WTC11 (cell line): ENCODE data around the gene TEAD1.

Experiments used
- ESRRA ChIP-seq: sonication (generic); formaldehyde crosslinking; IDR thresholded peaks from 2 replicates; pipeline ENCODE4 v1.8.1; 2022; ENCODE audit warnings: mild to moderate bottlenecking, missing genetic modification reagents, borderline replicate concordance
- JUN ChIP-seq: sonication (generic); formaldehyde crosslinking; IDR thresholded peaks from 2 replicates; pipeline ENCODE4 v1.8.0; 2023; ENCODE audit warnings: mild to moderate bottlenecking, missing genetic modification reagents
- TCF7 ChIP-seq: sonication (generic); formaldehyde crosslinking; IDR thresholded peaks from 2 replicates; pipeline ENCODE4 v1.8.0; 2022; ENCODE audit warnings: mild to moderate bottlenecking, low read depth, missing genetic modification reagents, moderate library complexity
- ZBTB21 ChIP-seq: sonication (generic); formaldehyde crosslinking; IDR thresholded peaks from 2 replicates; pipeline ENCODE4 v1.8.1; 2023; ENCODE audit warnings: mild to moderate bottlenecking, missing genetic modification reagents, borderline replicate concordance
- TF ChIP-seq, protein P1 (sequence below): fragments of 200-600 bp; IDR thresholded peaks from 2 replicates; pipeline ENCODE4 v1.8.0; 2022; ENCODE audit warnings: antibody characterized with exemption
- TF ChIP-seq, protein P2 (sequence below): sonication (generic); formaldehyde crosslinking; IDR thresholded peaks from 2 replicates; pipeline ENCODE4 v1.8.0; 2023; ENCODE audit warnings: mild to moderate bottlenecking, missing genetic modification reagents
- TF ChIP-seq, protein P3 (sequence below): sonication (generic); formaldehyde crosslinking; IDR thresholded peaks from 2 replicates; pipeline ENCODE4 v1.8.1; 2023; ENCODE audit warnings: mild to moderate bottlenecking, missing genetic modification reagents, moderate library complexity
- TF ChIP-seq, protein P4 (sequence below): sonication (generic); formaldehyde crosslinking; IDR thresholded peaks from 2 replicates; pipeline ENCODE4 v1.8.0; 2022; ENCODE audit warnings: mild to moderate bottlenecking, missing genetic modification reagents
- TF ChIP-seq, protein P5 (sequence below): sonication (generic); formaldehyde crosslinking; IDR thresholded peaks from 2 replicates; pipeline ENCODE4 v1.8.1; 2023; ENCODE audit warnings: mild to moderate bottlenecking, missing genetic modification reagents, moderate library complexity
- TF ChIP-seq, protein P6 (sequence below): sonication (generic); formaldehyde crosslinking; IDR thresholded peaks from 2 replicates; pipeline ENCODE4 v1.8.1; 2023; ENCODE audit warnings: mild to moderate bottlenecking, missing genetic modification reagents, borderline replicate concordance

DNA sequence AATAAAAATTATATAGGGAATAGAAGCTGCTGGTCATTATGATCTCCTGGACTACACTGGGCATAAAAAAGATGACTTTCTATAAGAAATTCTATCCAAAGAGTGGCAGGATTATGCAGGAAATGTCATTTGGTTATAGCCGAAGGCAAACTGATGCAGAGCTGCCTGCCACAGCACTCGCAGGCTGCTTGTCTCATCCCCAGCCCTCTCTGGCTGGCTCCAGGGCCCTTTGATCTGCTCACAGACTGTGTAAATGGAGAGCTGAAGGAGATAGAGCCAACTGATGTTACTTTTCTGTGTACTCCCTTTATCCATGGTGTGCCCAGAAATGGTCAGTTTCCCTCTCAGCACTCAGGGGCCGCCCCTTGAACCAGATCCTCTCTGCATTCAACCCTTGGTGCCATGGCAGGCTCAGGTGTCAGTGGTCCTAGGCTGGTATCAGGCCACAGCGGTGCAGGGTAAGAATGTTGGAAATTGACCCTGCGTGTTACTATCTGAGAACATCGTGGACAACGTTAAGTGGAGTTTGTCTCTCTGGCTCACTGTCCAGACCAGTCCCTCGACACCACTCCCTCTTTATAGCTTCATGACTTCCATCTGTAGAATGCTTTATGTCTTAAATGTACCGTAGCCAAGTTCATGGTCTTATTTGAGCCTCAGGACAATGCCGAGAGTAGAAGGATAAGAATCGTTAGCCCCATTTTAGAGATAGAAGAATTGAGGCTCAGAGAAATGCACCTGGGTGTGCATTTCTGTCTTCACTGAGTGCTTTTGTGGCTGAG is 27.8 kb downstream of the TEAD1 start:
- TF ChIP-seq, protein P1, sequence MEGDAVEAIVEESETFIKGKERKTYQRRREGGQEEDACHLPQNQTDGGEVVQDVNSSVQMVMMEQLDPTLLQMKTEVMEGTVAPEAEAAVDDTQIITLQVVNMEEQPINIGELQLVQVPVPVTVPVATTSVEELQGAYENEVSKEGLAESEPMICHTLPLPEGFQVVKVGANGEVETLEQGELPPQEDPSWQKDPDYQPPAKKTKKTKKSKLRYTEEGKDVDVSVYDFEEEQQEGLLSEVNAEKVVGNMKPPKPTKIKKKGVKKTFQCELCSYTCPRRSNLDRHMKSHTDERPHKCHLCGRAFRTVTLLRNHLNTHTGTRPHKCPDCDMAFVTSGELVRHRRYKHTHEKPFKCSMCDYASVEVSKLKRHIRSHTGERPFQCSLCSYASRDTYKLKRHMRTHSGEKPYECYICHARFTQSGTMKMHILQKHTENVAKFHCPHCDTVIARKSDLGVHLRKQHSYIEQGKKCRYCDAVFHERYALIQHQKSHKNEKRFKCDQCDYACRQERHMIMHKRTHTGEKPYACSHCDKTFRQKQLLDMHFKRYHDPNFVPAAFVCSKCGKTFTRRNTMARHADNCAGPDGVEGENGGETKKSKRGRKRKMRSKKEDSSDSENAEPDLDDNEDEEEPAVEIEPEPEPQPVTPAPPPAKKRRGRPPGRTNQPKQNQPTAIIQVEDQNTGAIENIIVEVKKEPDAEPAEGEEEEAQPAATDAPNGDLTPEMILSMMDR, result no peak
- TF ChIP-seq, protein P2, sequence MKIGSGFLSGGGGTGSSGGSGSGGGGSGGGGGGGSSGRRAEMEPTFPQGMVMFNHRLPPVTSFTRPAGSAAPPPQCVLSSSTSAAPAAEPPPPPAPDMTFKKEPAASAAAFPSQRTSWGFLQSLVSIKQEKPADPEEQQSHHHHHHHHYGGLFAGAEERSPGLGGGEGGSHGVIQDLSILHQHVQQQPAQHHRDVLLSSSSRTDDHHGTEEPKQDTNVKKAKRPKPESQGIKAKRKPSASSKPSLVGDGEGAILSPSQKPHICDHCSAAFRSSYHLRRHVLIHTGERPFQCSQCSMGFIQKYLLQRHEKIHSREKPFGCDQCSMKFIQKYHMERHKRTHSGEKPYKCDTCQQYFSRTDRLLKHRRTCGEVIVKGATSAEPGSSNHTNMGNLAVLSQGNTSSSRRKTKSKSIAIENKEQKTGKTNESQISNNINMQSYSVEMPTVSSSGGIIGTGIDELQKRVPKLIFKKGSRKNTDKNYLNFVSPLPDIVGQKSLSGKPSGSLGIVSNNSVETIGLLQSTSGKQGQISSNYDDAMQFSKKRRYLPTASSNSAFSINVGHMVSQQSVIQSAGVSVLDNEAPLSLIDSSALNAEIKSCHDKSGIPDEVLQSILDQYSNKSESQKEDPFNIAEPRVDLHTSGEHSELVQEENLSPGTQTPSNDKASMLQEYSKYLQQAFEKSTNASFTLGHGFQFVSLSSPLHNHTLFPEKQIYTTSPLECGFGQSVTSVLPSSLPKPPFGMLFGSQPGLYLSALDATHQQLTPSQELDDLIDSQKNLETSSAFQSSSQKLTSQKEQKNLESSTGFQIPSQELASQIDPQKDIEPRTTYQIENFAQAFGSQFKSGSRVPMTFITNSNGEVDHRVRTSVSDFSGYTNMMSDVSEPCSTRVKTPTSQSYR (CRISPR knock-in tag), result no peak
- TF ChIP-seq ZBTB21 (no peak), ESRRA (CRISPR knock-in tag) (no peak), JUN (CRISPR knock-in tag) (no peak), TCF7 (CRISPR knock-in tag) (no peak)
- TF ChIP-seq, protein P3, sequence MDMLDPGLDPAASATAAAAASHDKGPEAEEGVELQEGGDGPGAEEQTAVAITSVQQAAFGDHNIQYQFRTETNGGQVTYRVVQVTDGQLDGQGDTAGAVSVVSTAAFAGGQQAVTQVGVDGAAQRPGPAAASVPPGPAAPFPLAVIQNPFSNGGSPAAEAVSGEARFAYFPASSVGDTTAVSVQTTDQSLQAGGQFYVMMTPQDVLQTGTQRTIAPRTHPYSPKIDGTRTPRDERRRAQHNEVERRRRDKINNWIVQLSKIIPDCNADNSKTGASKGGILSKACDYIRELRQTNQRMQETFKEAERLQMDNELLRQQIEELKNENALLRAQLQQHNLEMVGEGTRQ, result no peak
- TF ChIP-seq, protein P4, sequence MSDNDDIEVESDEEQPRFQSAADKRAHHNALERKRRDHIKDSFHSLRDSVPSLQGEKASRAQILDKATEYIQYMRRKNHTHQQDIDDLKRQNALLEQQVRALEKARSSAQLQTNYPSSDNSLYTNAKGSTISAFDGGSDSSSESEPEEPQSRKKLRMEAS (CRISPR knock-in tag), result no peak
- TF ChIP-seq, protein P5, sequence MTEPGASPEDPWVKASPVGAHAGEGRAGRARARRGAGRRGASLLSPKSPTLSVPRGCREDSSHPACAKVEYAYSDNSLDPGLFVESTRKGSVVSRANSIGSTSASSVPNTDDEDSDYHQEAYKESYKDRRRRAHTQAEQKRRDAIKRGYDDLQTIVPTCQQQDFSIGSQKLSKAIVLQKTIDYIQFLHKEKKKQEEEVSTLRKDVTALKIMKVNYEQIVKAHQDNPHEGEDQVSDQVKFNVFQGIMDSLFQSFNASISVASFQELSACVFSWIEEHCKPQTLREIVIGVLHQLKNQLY, result no peak
- TF ChIP-seq, protein P6, sequence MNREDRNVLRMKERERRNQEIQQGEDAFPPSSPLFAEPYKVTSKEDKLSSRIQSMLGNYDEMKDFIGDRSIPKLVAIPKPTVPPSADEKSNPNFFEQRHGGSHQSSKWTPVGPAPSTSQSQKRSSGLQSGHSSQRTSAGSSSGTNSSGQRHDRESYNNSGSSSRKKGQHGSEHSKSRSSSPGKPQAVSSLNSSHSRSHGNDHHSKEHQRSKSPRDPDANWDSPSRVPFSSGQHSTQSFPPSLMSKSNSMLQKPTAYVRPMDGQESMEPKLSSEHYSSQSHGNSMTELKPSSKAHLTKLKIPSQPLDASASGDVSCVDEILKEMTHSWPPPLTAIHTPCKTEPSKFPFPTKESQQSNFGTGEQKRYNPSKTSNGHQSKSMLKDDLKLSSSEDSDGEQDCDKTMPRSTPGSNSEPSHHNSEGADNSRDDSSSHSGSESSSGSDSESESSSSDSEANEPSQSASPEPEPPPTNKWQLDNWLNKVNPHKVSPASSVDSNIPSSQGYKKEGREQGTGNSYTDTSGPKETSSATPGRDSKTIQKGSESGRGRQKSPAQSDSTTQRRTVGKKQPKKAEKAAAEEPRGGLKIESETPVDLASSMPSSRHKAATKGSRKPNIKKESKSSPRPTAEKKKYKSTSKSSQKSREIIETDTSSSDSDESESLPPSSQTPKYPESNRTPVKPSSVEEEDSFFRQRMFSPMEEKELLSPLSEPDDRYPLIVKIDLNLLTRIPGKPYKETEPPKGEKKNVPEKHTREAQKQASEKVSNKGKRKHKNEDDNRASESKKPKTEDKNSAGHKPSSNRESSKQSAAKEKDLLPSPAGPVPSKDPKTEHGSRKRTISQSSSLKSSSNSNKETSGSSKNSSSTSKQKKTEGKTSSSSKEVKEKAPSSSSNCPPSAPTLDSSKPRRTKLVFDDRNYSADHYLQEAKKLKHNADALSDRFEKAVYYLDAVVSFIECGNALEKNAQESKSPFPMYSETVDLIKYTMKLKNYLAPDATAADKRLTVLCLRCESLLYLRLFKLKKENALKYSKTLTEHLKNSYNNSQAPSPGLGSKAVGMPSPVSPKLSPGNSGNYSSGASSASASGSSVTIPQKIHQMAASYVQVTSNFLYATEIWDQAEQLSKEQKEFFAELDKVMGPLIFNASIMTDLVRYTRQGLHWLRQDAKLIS, result no peak
